GM12878 (cell line): ENCODE results near the gene ZFAND2A. TPM values are rescaled to one million over a fixed set of nuclear protein-coding genes. Genes with fewer than 3 reads are reported as not detected.

Source experiments
- ATAC-seq: fragments of 200-7000 bp; cut with Tn5 transposase; 3 replicates; pipeline ENCODE4 v1.9.1; 2020; ENCODE audit warnings: mild to moderate bottlenecking, moderate library complexity
- BruUV-seq: library from RNA; stranded (reverse); fragments of 400-500 nt; replicated peaks from 2 replicates; lab custom pipeline; 2021; lab: Mats Ljungman, UMichigan
- CTCF ChIA-PET: fragments of 300-600 bp; sonication (Branson Sonifier 250); formaldehyde crosslinking; extraction: SDS; loops from one replicate; lab custom pipeline; 2021; ENCODE audit warnings: inconsistent platforms; lab: Yijun Ruan, JAX
- POLR2A ChIA-PET: fragments of 350-600 bp; formaldehyde crosslinking; extraction: SDS; loops from one replicate; lab custom pipeline; 2021; ENCODE audit warnings: inconsistent platforms; lab: Charles Lee
- RAD21 ChIA-PET: fragments of 300-600 bp; sonication (Branson Sonifier 250); formaldehyde crosslinking; loops from one replicate; lab custom pipeline; 2023; ENCODE audit warnings: antibody characterized with exemption; ENCODE audit not compliant: unreplicated experiment; lab: Charles Lee
- SMC1A ChIA-PET: fragments of 300-600 bp; sonication (Branson Sonifier 250); formaldehyde crosslinking; loops from one replicate; lab custom pipeline; 2023; ENCODE audit not compliant: unreplicated experiment, uncharacterized antibody; lab: Charles Lee
- DNase-seq: peaks from one replicate; pipeline ENCODE4 v3.0.0-alpha.2; 2011; ENCODE audit warnings: low read depth, low spot score
- FAIRE-seq: peaks from 3 replicates; lab custom pipeline; 2011; peaks lifted over from hg19 to GRCh38; lab: Jason Lieb, UNC
- H2AFZ ChIP-seq: 2 replicates; pipeline ENCODE4 v1.6.0; 2011; ENCODE audit warnings: low read depth, low read length, control low read depth; ENCODE audit not compliant: control insufficient read depth
- H3K27ac ChIP-seq: 2 replicates; pipeline ENCODE4 v1.5.1; 2011; ENCODE audit warnings: control low read depth; ENCODE audit not compliant: control insufficient read depth, insufficient read depth
- H3K27me3 ChIP-seq, 2 experiments: replicated peaks in 1 of 2; 2 replicates each; pipeline versions ENCODE4 v1.6.0 to v1.6.1; 2011; ENCODE audit warnings: low read length in 1 of 2; ENCODE audit not compliant: control insufficient read depth in 2 of 2, insufficient read depth in 2 of 2
- H3K36me3 ChIP-seq, 2 experiments: 2 replicates each; pipeline ENCODE4 v1.5.1; 2011; ENCODE audit warnings: low read length in 1 of 2; ENCODE audit not compliant: control insufficient read depth in 2 of 2, insufficient read depth in 2 of 2
- H3K4me1 ChIP-seq: 2 replicates; pipeline ENCODE4 v1.6.1; 2011; ENCODE audit warnings: mild to moderate bottlenecking, low read length, moderate library complexity, mixed read lengths; ENCODE audit not compliant: control insufficient read depth, insufficient read depth
- H3K4me2 ChIP-seq: 2 replicates; pipeline ENCODE4 v1.6.0; 2011; ENCODE audit warnings: control low read depth; ENCODE audit not compliant: control insufficient read depth, insufficient read depth
- H3K4me3 ChIP-seq: fragments of 200-600 bp; sonication (generic); 2 replicates; pipeline ENCODE4 v1.5.1; 2016
- H3K79me2 ChIP-seq: 2 replicates; pipeline ENCODE4 v1.6.0; 2011; ENCODE audit warnings: low read length; ENCODE audit not compliant: control insufficient read depth, insufficient read depth
- H3K9ac ChIP-seq: 2 replicates; pipeline ENCODE4 v1.8.0; 2011; ENCODE audit warnings: low read length, control low read depth, mixed read lengths; ENCODE audit not compliant: control insufficient read depth, insufficient read depth
- H3K9me3 ChIP-seq: replicated peaks from 3 replicates; pipeline ENCODE4 v1.5.1; 2011; ENCODE audit warnings: mild to moderate bottlenecking, low read length; ENCODE audit not compliant: control insufficient read depth, insufficient read depth
- H4K20me1 ChIP-seq: 2 replicates; pipeline ENCODE4 v1.6.0; 2011; ENCODE audit not compliant: control insufficient read depth, insufficient read depth
- ATF7 ChIP-seq: fragments of 450-650 bp; IDR thresholded peaks from 2 replicates; pipeline ENCODE4 v1.6.1; 2016; ENCODE audit warnings: low read depth, mild to moderate bottlenecking
- CBX3 ChIP-seq: fragments of 200-600 bp; sonication (generic); IDR thresholded peaks from 2 replicates; pipeline ENCODE4 v1.6.1; 2016; ENCODE audit warnings: low read depth, borderline replicate concordance
- CHD4 ChIP-seq: fragments of 200-600 bp; sonication (generic); IDR thresholded peaks from 2 replicates; pipeline ENCODE4 v1.6.1; 2016; ENCODE audit warnings: mild to moderate bottlenecking
- CTCF ChIP-seq, 3 experiments: IDR thresholded peaks in 2 of 3; conservative IDR thresholded peaks in 1 of 3; 2 replicates each; pipeline ENCODE4 v1.5.1; 2011; ENCODE audit warnings: low read depth in 3 of 3, low read length in 3 of 3, mild to moderate bottlenecking in 3 of 3, control low read depth in 2 of 3, moderate library complexity in 2 of 3, inconsistent platforms in 1 of 3, mixed read lengths in 1 of 3; ENCODE audit not compliant: control insufficient read depth in 2 of 3, insufficient read depth in 1 of 3; ENCODE audit errors: extremely low read depth in 1 of 3
- FOS ChIP-seq: IDR thresholded peaks from 3 replicates; pipeline ENCODE4 v1.6.1; 2011; ENCODE audit warnings: borderline replicate concordance; ENCODE audit not compliant: insufficient read length; ENCODE audit errors: extremely low read depth
- HDAC2 ChIP-seq: fragments of 200-600 bp; sonication (generic); IDR thresholded peaks from 2 replicates; pipeline ENCODE4 v1.6.1; 2017
- IRF4 ChIP-seq: IDR thresholded peaks from 2 replicates; pipeline ENCODE4 v1.6.1; 2011; ENCODE audit warnings: low read depth, low read length
- MYC ChIP-seq: IDR thresholded peaks from 2 replicates; pipeline ENCODE4 v1.6.1; 2011; ENCODE audit warnings: mild to moderate bottlenecking, low read length, moderate library complexity, inconsistent platforms; ENCODE audit not compliant: insufficient read depth, insufficient replicate concordance, insufficient read length, severe bottlenecking
- NFXL1 ChIP-seq: fragments of 450-650 bp; IDR thresholded peaks from 2 replicates; pipeline ENCODE4 v1.6.1; 2017; ENCODE audit warnings: antibody characterized with exemption, mild to moderate bottlenecking, borderline replicate concordance
- NRF1 ChIP-seq: conservative IDR thresholded peaks from 2 replicates; pipeline ENCODE4 v1.6.1; 2011; ENCODE audit warnings: mild to moderate bottlenecking, low read depth, low read length, improper control_type of control experiment
- RELB ChIP-seq: fragments of 450-650 bp; IDR thresholded peaks from 2 replicates; pipeline ENCODE4 v1.6.1; 2017; ENCODE audit warnings: low read depth, mild to moderate bottlenecking, moderate library complexity
- SMAD1 ChIP-seq: fragments of 450-650 bp; IDR thresholded peaks from 2 replicates; pipeline ENCODE4 v1.6.1; 2018; ENCODE audit warnings: mild to moderate bottlenecking, low read depth; ENCODE audit not compliant: partially characterized antibody
- SRF ChIP-seq, 2 experiments: IDR thresholded peaks; 2 replicates each; pipeline ENCODE4 v1.6.1; 2011; ENCODE audit warnings: low read depth in 2 of 2, low read length in 2 of 2, mild to moderate bottlenecking in 1 of 2, moderate library complexity in 1 of 2
- USF2 ChIP-seq: IDR thresholded peaks from 2 replicates; pipeline ENCODE4 v1.6.1; 2011; ENCODE audit warnings: low read depth, low read length, improper control_type of control experiment, borderline replicate concordance
- YBX1 ChIP-seq: fragments of 450-650 bp; IDR thresholded peaks from 2 replicates; pipeline ENCODE4 v1.6.1; 2016; ENCODE audit warnings: antibody characterized with exemption
- ZBTB40 ChIP-seq: fragments of 450-650 bp; IDR thresholded peaks from 2 replicates; pipeline ENCODE4 v1.6.1; 2016; ENCODE audit warnings: mild to moderate bottlenecking, moderate library complexity, borderline replicate concordance
- WGBS: methylation state at CpG from one replicate; pipeline ENCODE4 v1.1.6; 2016; ENCODE audit warnings: low lambda C conversion rate; ENCODE audit not compliant: insufficient replicate concordance, insufficient coverage; ENCODE audit errors: missing lambda C conversion rate; 5-methylcytosine and 5-hydroxymethylcytosine counted together
- in situ Hi-C: fragments of 300-500 bp; cut with MboI; formaldehyde crosslinking; loops from 9 replicates; pipeline ENCODE4 v1.14.3; 2018; ENCODE audit warnings: mixed read lengths
- intact Hi-C: fragments of 100-400 bp; cut with micrococcal nuclease; formaldehyde crosslinking; loops from one replicate; pipeline ENCODE4 v1.14.2; 2022; ENCODE audit not compliant: unreplicated experiment
- polyA plus RNA-seq, 11 experiments: library from polyadenylated mRNA; depleted of rRNA in 4 of 11; unstranded in 6 of 11; stranded (reverse) in 5 of 11; fragments of >200 nt; fragmentation: Nextera tagmentation in 4 of 11; fragmentation: Illumina TruSeq in 1 of 11; extraction: Ambion mirVana in 4 of 11; extraction: Trizol in 1 of 11; gene quantifications; 1 replicate in 1 of 11; 2 replicates in 10 of 11; pipeline versions ENCODE4 v1.2.1 to v1.2.3, GENCODE V29; 2011 to 2016; ENCODE audit warnings: inconsistent platforms in 2 of 11, missing spikeins in 2 of 11, low read depth in 1 of 11
- total RNA-seq, 4 experiments: library from RNA; depleted of rRNA in 3 of 4; stranded (reverse); fragments of >200 nt in 3 of 4; fragmentation: Illumina TruSeq in 1 of 4; extraction: Trizol in 1 of 4; gene quantifications; 2 replicates each; pipeline versions ENCODE4 v1.2.1 to v1.2.3, GENCODE V29; 2013 to 2021

ZFAND2A gene
- total and polyA plus RNA-seq, 10 of the 15 experiments (the other 5 are each of a cell fraction or from before 2014, with no cell fraction given) = 14.8 to 39.9 (median 20.8) TPM

GRCh38 chr7:1164436-1164835 lies 4.4 kb upstream of the ZFAND2A start:
- RAD21 ChIA-PET = no interaction called here
- Histone ChIP-seq H3K27me3 (no peaks in the 10 kb centered on the region), H3K9ac (no peak overlapping the region), H2AFZ (no peak overlapping the region), H4K20me1 (no peaks in the 10 kb centered on the region), H3K79me2 (peaks cover 20% of the 10 kb centered on the region), H3K9me3 (no peaks in the 10 kb centered on the region), H3K36me3 (peaks cover 0 to 7% of the 10 kb centered on the region in 2 experiments; a peak in 1 of 4 replicates), H3K27ac (no peak overlapping the region), H3K4me3 (no peak overlapping the region), H3K4me2 (no peak overlapping the region), H3K4me1 (peaks cover 2% of the 10 kb centered on the region)
- DNase-seq (no peak), ATAC-seq (no peak), FAIRE-seq (no peak)
- intact Hi-C loops (no loop called here), in situ Hi-C loops (no loop called here)
- CTCF ChIA-PET = interaction anchor here (1.1 to 1.5 kb wide), 3 partner anchors 11 to 171 kb away, joined by 3 to 4 read pairs (median 4); no protein-coding TSS in a partner anchor
- POLR2A ChIA-PET = no interaction called here
- 80% methylated on average over 7 of the region's 7 CpGs for WGBS
- SMC1A ChIA-PET = no interaction called here
- no TSS peak for BruUV-seq
- no peak for TF ChIP-seq IRF4
- TF ChIP-seq MYC = no peak
- no peak for TF ChIP-seq CHD4
- TF ChIP-seq ZBTB40 = no peak
- TF ChIP-seq FOS = no peak
- TF ChIP-seq NRF1 = no peak
- TF ChIP-seq HDAC2 = no peak
- no peak for TF ChIP-seq SRF (IDR thresholded peaks at IDR 0.05; ENCODE audit: low read depth in 2 of 2, low read length in 2 of 2)
- no peak for TF ChIP-seq CBX3
- no peak for TF ChIP-seq NFXL1
- no peak for TF ChIP-seq YBX1
- TF ChIP-seq RELB = no peak
- TF ChIP-seq ATF7 = no peak
- TF ChIP-seq SMAD1 = no peak
- no peak for TF ChIP-seq USF2
- no peak for TF ChIP-seq CTCF (IDR thresholded peaks at IDR 0.05 in 2 of 3, conservative IDR thresholded peaks at IDR 0.05 in 1 of 3; ENCODE audit: control insufficient read depth in 2 of 3, extremely low read depth in 1 of 3, insufficient read depth in 1 of 3, low read depth in 3 of 3, low read length in 3 of 3)
